Measurements from ENCODE around the gene TRIM44. TPM values are rescaled to one million over a fixed set of nuclear protein-coding genes. Genes with fewer than 3 reads are reported as not detected.
A peak's percentile ranks its signal among the peaks of the same experiment; 100 is the strongest.
"Not testable (repeated sequence)": the region's sequence is repeated elsewhere in the genome, so short reads cannot be mapped to it uniquely, and the experiment has no call there.

TRIM44 gene
- total RNA-seq, 3 donors from 2014 or later (not counting 1 experiment from before 2014, with no cell fraction given), result 47.0 to 62.6 (median 51.9) TPM

- Histone ChIP-seq H3K4me1 (ENCODE audit: control insufficient read depth, insufficient read depth, low read length) (peaks cover 4% of the 10 kb centered on the region), H3K36me3 (ENCODE audit: control insufficient read depth, insufficient read depth, low read length) (no peaks in the 10 kb centered on the region), H3K9me3 (ENCODE audit: control insufficient read depth, insufficient read depth, low read length) (peaks cover 5% of the 10 kb centered on the region), H3K4me3 (ENCODE audit: low read length) (no peak overlapping the region), H3K27ac (ENCODE audit: low read length) (no peak overlapping the region), H3K27me3 (ENCODE audit: control insufficient read depth, insufficient read depth, low read length) (no peaks in the 10 kb centered on the region)
- 85% methylated on average over 2 of the region's 3 CpGs for WGBS (ENCODE audit: insufficient coverage)
- H3K9me3 Mint-ChIP-seq, result peaks cover 4 to 5% of the 10 kb centered on the region in 2 donors
- no peak overlapping the region for H3K4me3 Mint-ChIP-seq
- intact Hi-C loops (cut with micrococcal nuclease), result no loop called here
- TF ChIP-seq, protein P1, sequence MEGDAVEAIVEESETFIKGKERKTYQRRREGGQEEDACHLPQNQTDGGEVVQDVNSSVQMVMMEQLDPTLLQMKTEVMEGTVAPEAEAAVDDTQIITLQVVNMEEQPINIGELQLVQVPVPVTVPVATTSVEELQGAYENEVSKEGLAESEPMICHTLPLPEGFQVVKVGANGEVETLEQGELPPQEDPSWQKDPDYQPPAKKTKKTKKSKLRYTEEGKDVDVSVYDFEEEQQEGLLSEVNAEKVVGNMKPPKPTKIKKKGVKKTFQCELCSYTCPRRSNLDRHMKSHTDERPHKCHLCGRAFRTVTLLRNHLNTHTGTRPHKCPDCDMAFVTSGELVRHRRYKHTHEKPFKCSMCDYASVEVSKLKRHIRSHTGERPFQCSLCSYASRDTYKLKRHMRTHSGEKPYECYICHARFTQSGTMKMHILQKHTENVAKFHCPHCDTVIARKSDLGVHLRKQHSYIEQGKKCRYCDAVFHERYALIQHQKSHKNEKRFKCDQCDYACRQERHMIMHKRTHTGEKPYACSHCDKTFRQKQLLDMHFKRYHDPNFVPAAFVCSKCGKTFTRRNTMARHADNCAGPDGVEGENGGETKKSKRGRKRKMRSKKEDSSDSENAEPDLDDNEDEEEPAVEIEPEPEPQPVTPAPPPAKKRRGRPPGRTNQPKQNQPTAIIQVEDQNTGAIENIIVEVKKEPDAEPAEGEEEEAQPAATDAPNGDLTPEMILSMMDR (IDR thresholded peaks at IDR 0.05), result no peak
- no peaks in the 10 kb centered on the region for H3K36me3 Mint-ChIP-seq
- ATAC-seq (no peak), DNase-seq (no peak)
- H3K27ac Mint-ChIP-seq, result no peak overlapping the region
- H3K4me1 Mint-ChIP-seq, result peaks cover 50% of the 10 kb centered on the region in 2 donors
- no peaks in the 10 kb centered on the region for H3K27me3 Mint-ChIP-seq (ENCODE audit: low read depth in 2 of 2)
Measured at GRCh38 chr11:35712533-35712932, 50.0 kb downstream of the TRIM44 start.

- Histone ChIP-seq H3K27me3 (ENCODE audit: control insufficient read depth, insufficient read depth, low read length) (no peaks in the 10 kb centered on the region), H3K27ac (ENCODE audit: low read length) (no peak overlapping the region), H3K4me1 (ENCODE audit: control insufficient read depth, insufficient read depth, low read length) (peaks cover 4% of the 10 kb centered on the region), H3K4me3 (ENCODE audit: low read length) (no peak overlapping the region), H3K9me3 (ENCODE audit: control insufficient read depth, insufficient read depth, low read length) (peaks cover 5% of the 10 kb centered on the region), H3K36me3 (ENCODE audit: control insufficient read depth, insufficient read depth, low read length) (no peaks in the 10 kb centered on the region)
- Mint-ChIP-seq H3K27ac (peak overlapping the region; percentile 57 to 79), H3K4me1 (peaks cover 67 to 71% of the 10 kb centered on the region in 2 donors), H3K36me3 (no peaks in the 10 kb centered on the region), H3K27me3 (ENCODE audit: low read depth in 2 of 2) (no peaks in the 10 kb centered on the region), H3K4me3 (peak overlapping the region; percentile 1), H3K9me3 (peaks cover 4 to 5% of the 10 kb centered on the region in 2 donors)
- intact Hi-C loops (cut with micrococcal nuclease), result no loop called here
- WGBS (ENCODE audit: insufficient coverage), result 70% methylated on average over 3 of the region's 3 CpGs
- TF ChIP-seq, protein P1 (IDR thresholded peaks at IDR 0.05), result no peak
- ATAC-seq (peak; percentile 85 to 91 (median 89)), DNase-seq (peak; percentile 6 to 39)
Measured at GRCh38 chr11:35714882-35715627, 52.5 kb downstream of the TRIM44 start.

- H3K9me3 Mint-ChIP-seq; H3K4me3 ChIP-seq (ENCODE audit: low read length); H3K27me3 ChIP-seq (ENCODE audit: control insufficient read depth, insufficient read depth, low read length); H3K27me3 Mint-ChIP-seq (ENCODE audit: low read depth in 2 of 2); intact Hi-C loops (cut with micrococcal nuclease); H3K36me3 ChIP-seq (ENCODE audit: control insufficient read depth, insufficient read depth, low read length); H3K36me3 Mint-ChIP-seq; H3K4me1 ChIP-seq (ENCODE audit: control insufficient read depth, insufficient read depth, low read length); DNase-seq; ATAC-seq; H3K9me3 ChIP-seq (ENCODE audit: control insufficient read depth, insufficient read depth, low read length): not testable (repeated sequence)
- H3K27ac ChIP-seq (ENCODE audit: low read length), result peak overlapping the region; percentile 11
- peaks cover 67 to 76% of the 10 kb centered on the region in 2 donors for H3K4me1 Mint-ChIP-seq
- 32% methylated on average over 1 of the region's 2 CpGs for WGBS (ENCODE audit: insufficient coverage)
- peak overlapping the region; percentile 1 for H3K4me3 Mint-ChIP-seq
- peak overlapping the region; percentile 57 to 79 for H3K27ac Mint-ChIP-seq
Measured at GRCh38 chr11:35715677-35716076, 53.1 kb downstream of the TRIM44 start.

GRCh38 chr11:35717043-35717442 is 54.5 kb downstream of the TRIM44 start:
- Mint-ChIP-seq H3K4me3 (no peak overlapping the region), H3K27me3 (ENCODE audit: low read depth in 2 of 2) (no peaks in the 10 kb centered on the region), H3K27ac (peak overlapping the region; percentile 4 to 33), H3K36me3 (no peaks in the 10 kb centered on the region), H3K4me1 (peaks cover 73 to 81% of the 10 kb centered on the region in 2 donors), H3K9me3 (peaks cover 4 to 5% of the 10 kb centered on the region in 2 donors)
- no peaks in the 10 kb centered on the region for H3K36me3 ChIP-seq (ENCODE audit: control insufficient read depth, insufficient read depth, low read length)
- no peaks in the 10 kb centered on the region for H3K27me3 ChIP-seq (ENCODE audit: control insufficient read depth, insufficient read depth, low read length)
- H3K9me3 ChIP-seq (ENCODE audit: control insufficient read depth, insufficient read depth, low read length), result peaks cover 5% of the 10 kb centered on the region
- no peak overlapping the region for H3K4me3 ChIP-seq (ENCODE audit: low read length)
- H3K27ac ChIP-seq (ENCODE audit: low read length), result no peak overlapping the region
- ATAC-seq (no peak), DNase-seq (no peak)
- intact Hi-C loops (cut with micrococcal nuclease), result no loop called here
- TF ChIP-seq, protein P1 (IDR thresholded peaks at IDR 0.05), result no peak
- H3K4me1 ChIP-seq (ENCODE audit: control insufficient read depth, insufficient read depth, low read length), result peaks cover 4% of the 10 kb centered on the region
- 98% methylated on average over 2 of the region's 2 CpGs for WGBS (ENCODE audit: insufficient coverage)
